ENCODE results near the gene MPPED2.

- TF ChIP-seq CTCF (IDR thresholded peaks at IDR 0.05) (no peak), POLR2A (IDR thresholded peaks at IDR 0.05) (no peak)
Observed at GRCh38 chr11:30587269-30587812, 1.2 kb upstream of the MPPED2 start.
